CD8-positive, alpha-beta memory T cell (primary cell): ENCODE results near the gene PEF1. TPM values are rescaled to one million over a fixed set of nuclear protein-coding genes. Genes with fewer than 3 reads are reported as not detected.
A peak's percentile ranks its signal among the peaks of the same experiment; 100 is the strongest.

ENCODE experiments used
- CTCF ChIA-PET: fragments of 350-600 bp; sonication (Branson Sonifier 250); formaldehyde crosslinking; loops from one replicate; lab custom pipeline; 2021; ENCODE audit warnings: antibody characterized with exemption; lab: Charles Lee
- POLR2A ChIA-PET: fragments of 350-600 bp; sonication (Branson Sonifier 250); formaldehyde crosslinking; loops from one replicate; lab custom pipeline; 2021; ENCODE audit warnings: antibody characterized with exemption; lab: Charles Lee
- DNase-seq, 5 donors: peaks; one replicate each; pipeline versions ENCODE4 v3.0.0 to v3.0.0-alpha.2; 2020 to 2022; ENCODE audit warnings: mixed read lengths in 1 of 5
- H3K27ac ChIP-seq: one replicate; pipeline ENCODE4 v1.7.0; 2013; ENCODE audit warnings: low read depth, mild to moderate bottlenecking, low read length, moderate library complexity
- H3K27me3 ChIP-seq: 2 replicates; pipeline ENCODE4 v1.7.0; 2013; ENCODE audit warnings: low read length, mild to moderate bottlenecking; ENCODE audit not compliant: insufficient read depth, poor library complexity, severe bottlenecking
- H3K36me3 ChIP-seq: 2 replicates; pipeline ENCODE4 v1.7.0; 2013; ENCODE audit warnings: mild to moderate bottlenecking, low read length, moderate library complexity; ENCODE audit not compliant: insufficient read depth
- H3K4me1 ChIP-seq: 2 replicates; pipeline ENCODE4 v1.7.0; 2013; ENCODE audit warnings: mild to moderate bottlenecking, low read length, moderate library complexity; ENCODE audit not compliant: insufficient read depth
- H3K4me3 ChIP-seq: 2 replicates; pipeline ENCODE4 v1.7.0; 2013; ENCODE audit warnings: mild to moderate bottlenecking, low read length
- H3K9me3 ChIP-seq: 2 replicates; pipeline ENCODE4 v1.7.0; 2013; ENCODE audit warnings: mild to moderate bottlenecking, low read length
- H3K27ac Mint-ChIP-seq, 8 donors: one replicate each; pipeline ENCODE4 v1.8.0; 2020 to 2021; ENCODE audit warnings: mixed read lengths in 8 of 8, mild to moderate bottlenecking in 6 of 8, inconsistent platforms in 3 of 8, moderate library complexity in 3 of 8
- H3K27me3 Mint-ChIP-seq, 2 donors: one replicate each; pipeline ENCODE4 v1.8.0; 2020 to 2021; ENCODE audit warnings: mixed read lengths in 2 of 2, mild to moderate bottlenecking in 1 of 2, moderate library complexity in 1 of 2
- H3K36me3 Mint-ChIP-seq, 3 donors: one replicate each; pipeline ENCODE4 v1.8.0; 2020 to 2021; ENCODE audit warnings: mixed read lengths in 3 of 3, inconsistent platforms in 1 of 3, mild to moderate bottlenecking in 1 of 3
- H3K4me1 Mint-ChIP-seq, 3 donors: one replicate each; pipeline ENCODE4 v1.8.0; 2020 to 2021; ENCODE audit warnings: mixed read lengths in 3 of 3, inconsistent platforms in 1 of 3, mild to moderate bottlenecking in 1 of 3
- H3K4me3 Mint-ChIP-seq, 7 donors: one replicate each; pipeline ENCODE4 v1.8.0; 2020 to 2021; ENCODE audit warnings: mixed read lengths in 7 of 7, mild to moderate bottlenecking in 6 of 7, moderate library complexity in 4 of 7, inconsistent platforms in 2 of 7
- H3K9me3 Mint-ChIP-seq, 5 donors: one replicate each; pipeline ENCODE4 v1.8.0; 2020 to 2022; ENCODE audit warnings: mixed read lengths in 5 of 5, mild to moderate bottlenecking in 3 of 5, moderate library complexity in 2 of 5, inconsistent platforms in 1 of 5
- polyA plus RNA-seq: library from polyadenylated mRNA; unstranded; fragments of 300-500 nt; fragmentation: Illumina TruSeq; gene quantifications from one replicate; pipeline ENCODE4 v1.2.3, GENCODE V29; 2021
- total RNA-seq, 2 experiments: library from RNA; stranded (reverse); gene quantifications; one replicate each; pipeline ENCODE4 v1.2.3, GENCODE V29; 2021

Gene PEF1
- total and polyA plus RNA-seq, 3 experiments from 2014 or later, result 67.9 to 98.9 (median 69.9) TPM

DNA sequence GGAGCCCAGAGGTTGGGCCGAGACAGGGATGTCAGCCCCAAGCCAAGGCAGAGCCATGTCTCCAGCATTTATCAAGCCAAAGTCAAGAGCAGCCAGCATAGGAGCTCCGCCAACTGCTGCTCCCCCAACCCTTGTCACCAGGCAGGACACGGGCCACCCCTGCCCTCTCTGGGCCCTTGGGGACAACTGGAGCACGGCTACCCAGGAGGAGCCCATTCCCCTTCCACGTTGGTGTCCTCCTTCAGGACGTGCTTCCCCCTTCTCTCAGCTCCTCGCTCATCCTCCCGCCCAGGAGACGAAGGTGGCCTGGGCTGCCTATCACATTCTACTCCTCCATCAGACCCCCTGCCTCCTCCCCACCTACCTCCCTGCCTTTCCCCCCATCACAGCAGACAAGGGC is 19.9 kb upstream of the PEF1 start:
- no peaks in the 10 kb centered on the region for H3K36me3 Mint-ChIP-seq
- ChIA-PET CTCF (interaction anchor here (0.5 to 8.4 kb wide), 10 partner anchors 10 to 299 kb away, joined by 3 to 89 read pairs (median 3); no protein-coding TSS in a partner anchor), POLR2A (interaction anchor here (0.6 kb wide), 1 partner anchor 17 kb away, joined by 5 read pairs; no protein-coding TSS in a partner anchor)
- H3K27me3 Mint-ChIP-seq, result peaks cover 5 to 12% of the 10 kb centered on the region in 2 donors
- Histone ChIP-seq H3K4me1 (no peaks in the 10 kb centered on the region), H3K27me3 (no peaks in the 10 kb centered on the region), H3K36me3 (no peaks in the 10 kb centered on the region), H3K27ac (no peak overlapping the region), H3K9me3 (no peaks in the 10 kb centered on the region), H3K4me3 (no peak overlapping the region)
- H3K9me3 Mint-ChIP-seq, result no peaks in the 10 kb centered on the region
- peaks cover 0 to under 1% (median 0%) of the 10 kb centered on the region in 3 donors for H3K4me1 Mint-ChIP-seq
- no peak overlapping the region for H3K27ac Mint-ChIP-seq
- H3K4me3 Mint-ChIP-seq, result no peak overlapping the region
- no peak for DNase-seq

DNA sequence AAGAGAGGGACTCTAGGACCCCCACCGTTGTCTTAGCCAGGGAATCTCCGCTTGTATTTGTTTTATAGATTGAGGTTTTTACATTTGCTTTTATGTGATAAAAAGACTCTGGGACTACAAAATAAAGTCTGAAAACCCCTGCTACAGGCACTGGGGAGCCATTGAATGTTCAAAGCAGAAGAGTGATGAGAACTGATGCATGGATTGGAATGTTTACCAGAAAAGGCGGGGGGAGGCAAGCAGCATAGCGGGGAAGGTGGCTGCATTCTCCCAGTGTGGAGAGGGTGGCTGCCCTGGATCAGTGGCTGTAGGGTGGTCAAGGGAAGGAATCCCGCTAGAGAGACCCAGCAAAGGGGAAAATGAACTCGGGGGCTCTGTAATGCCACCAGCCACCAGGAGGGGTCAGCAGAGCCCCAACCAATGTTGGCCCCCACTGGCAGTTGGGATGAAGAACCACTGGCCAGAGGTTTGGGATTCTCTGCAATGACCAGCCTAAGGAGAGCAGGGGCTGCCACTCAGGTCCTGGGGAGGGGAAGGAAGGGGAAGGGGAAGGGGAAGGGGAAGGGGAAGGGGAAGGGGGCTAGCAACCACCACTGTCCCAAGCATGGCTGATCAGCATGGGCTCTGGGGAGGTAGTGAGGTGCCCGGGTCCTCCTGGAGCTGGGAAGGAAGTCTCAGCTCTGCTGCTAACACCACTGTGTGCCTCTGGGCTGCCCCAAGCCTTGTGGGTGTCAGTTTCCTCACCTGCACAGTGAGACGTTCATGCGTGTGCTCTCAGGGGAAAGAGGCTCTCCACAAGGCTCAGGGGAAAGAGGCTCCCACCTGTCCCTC is 19.2 kb upstream of the PEF1 start:
- CTCF ChIA-PET, result interaction anchor here (0.5 to 8.4 kb wide), 16 partner anchors 9 to 398 kb away, joined by 3 to 89 read pairs (median 3); partner anchors contain the start of gene COL16A1
- H3K36me3 ChIP-seq, result no peaks in the 10 kb centered on the region
- no peaks in the 10 kb centered on the region for H3K27me3 ChIP-seq
- Mint-ChIP-seq H3K4me3 (no peak overlapping the region), H3K4me1 (no peaks in the 10 kb centered on the region), H3K27ac (peak overlapping the region in 1 of 8 donors; percentile 3), H3K36me3 (no peaks in the 10 kb centered on the region), H3K27me3 (peaks cover 1 to 5% of the 10 kb centered on the region in 2 donors), H3K9me3 (no peaks in the 10 kb centered on the region)
- H3K4me3 ChIP-seq, result no peak overlapping the region
- POLR2A ChIA-PET, result interaction anchor here (0.6 kb wide), 1 partner anchor 16 kb away, joined by 5 read pairs; no protein-coding TSS in a partner anchor
- no peaks in the 10 kb centered on the region for H3K9me3 ChIP-seq
- no peaks in the 10 kb centered on the region for H3K4me1 ChIP-seq
- DNase-seq, result peak; percentile 43 to 64 (median 54)
- H3K27ac ChIP-seq, result no peak overlapping the region

DNA sequence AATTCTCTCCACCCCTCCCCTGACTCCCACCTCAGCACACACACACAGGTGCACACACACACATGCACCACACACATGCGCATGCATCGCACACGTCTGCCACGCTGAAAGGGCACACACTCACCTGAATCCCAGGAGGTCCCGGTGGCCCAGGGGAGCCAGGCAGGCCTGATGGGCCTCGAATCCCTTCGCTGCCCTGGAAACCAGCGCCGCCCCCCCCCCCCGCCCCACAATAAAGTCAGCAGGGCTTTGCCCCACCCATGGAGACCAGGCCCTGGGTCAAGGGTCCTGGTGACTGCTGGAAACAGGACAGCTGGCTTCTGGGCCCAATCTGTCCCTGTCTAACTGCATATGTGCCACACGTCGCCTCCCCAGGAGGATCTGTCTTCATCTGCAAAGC is 17.8 kb upstream of the PEF1 start:
- H3K4me1 ChIP-seq, result no peaks in the 10 kb centered on the region
- Mint-ChIP-seq H3K27me3 (peaks cover 0 to 6% of the 10 kb centered on the region in 2 donors), H3K4me1 (no peaks in the 10 kb centered on the region), H3K4me3 (no peak overlapping the region), H3K9me3 (no peaks in the 10 kb centered on the region), H3K27ac (no peak overlapping the region), H3K36me3 (no peaks in the 10 kb centered on the region)
- no peaks in the 10 kb centered on the region for H3K9me3 ChIP-seq
- CTCF ChIA-PET, result interaction anchor here (1.1 to 8.4 kb wide), 4 partner anchors 43 to 399 kb away, joined by 3 to 89 read pairs (median 4); no protein-coding TSS in a partner anchor
- no peak for DNase-seq
- H3K36me3 ChIP-seq, result no peaks in the 10 kb centered on the region
- H3K27me3 ChIP-seq, result no peaks in the 10 kb centered on the region
- no peak overlapping the region for H3K27ac ChIP-seq
- H3K4me3 ChIP-seq, result no peak overlapping the region
- POLR2A ChIA-PET, result no interaction called here

DNA sequence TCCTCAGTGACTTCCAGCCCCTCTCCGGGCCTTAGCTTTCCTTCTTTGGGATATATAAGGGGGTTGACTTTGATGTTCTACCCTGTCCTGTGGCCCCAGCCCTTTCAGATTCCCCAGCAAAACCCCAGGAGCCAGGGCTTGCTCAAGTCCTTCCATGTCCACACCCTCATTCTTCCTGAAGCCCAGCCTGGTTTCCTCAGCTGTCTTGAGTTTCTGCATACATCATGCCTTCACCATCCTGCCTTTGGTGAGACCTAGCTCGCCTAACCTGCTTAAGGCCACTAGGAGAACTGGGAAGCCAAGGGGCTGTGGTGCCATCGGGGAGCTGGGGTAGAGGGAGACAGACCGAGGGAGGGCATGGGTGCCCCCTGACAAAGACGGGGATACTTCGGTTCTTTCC is 17.2 kb upstream of the PEF1 start:
- Histone ChIP-seq H3K27ac (no peak overlapping the region), H3K9me3 (no peaks in the 10 kb centered on the region), H3K27me3 (no peaks in the 10 kb centered on the region), H3K4me3 (no peak overlapping the region), H3K4me1 (no peaks in the 10 kb centered on the region), H3K36me3 (no peaks in the 10 kb centered on the region)
- DNase-seq, result no peak
- Mint-ChIP-seq H3K4me3 (no peak overlapping the region), H3K27me3 (peaks cover 0 to 6% of the 10 kb centered on the region in 2 donors), H3K4me1 (no peaks in the 10 kb centered on the region), H3K27ac (no peak overlapping the region), H3K9me3 (no peaks in the 10 kb centered on the region), H3K36me3 (no peaks in the 10 kb centered on the region)
- POLR2A ChIA-PET, result no interaction called here
- CTCF ChIA-PET, result interaction anchor here (8.4 kb wide), 1 partner anchor 127 kb away, joined by 89 read pairs; no protein-coding TSS in a partner anchor

DNA sequence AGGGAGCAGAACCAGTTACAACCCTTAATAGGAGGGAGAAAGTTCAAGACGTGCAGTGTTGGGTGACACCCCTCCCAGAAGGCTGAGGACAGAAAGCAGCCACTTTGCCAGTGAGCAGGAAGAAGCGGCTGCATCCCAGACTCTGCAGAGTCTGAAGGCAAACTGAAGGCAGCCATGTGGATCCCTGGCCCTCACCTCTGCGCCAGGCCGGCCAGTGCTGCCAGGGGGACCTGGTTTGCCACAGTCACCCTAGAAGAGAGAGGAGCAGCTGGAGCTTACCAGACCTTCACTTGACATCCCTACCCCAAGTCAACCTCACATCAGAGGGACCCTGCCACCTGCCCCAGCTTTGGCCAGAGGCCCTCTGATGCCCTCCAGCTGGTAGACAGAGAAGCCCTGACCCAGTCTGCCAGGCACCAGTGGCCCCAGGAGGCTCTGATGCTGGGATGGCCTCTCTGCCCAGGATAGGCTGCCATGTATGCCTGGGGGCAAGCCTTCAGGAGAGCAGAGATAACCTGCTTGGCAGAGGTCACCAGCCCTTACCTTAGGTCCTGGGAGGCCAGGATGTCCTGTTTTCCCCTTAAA is 16.3 kb upstream of the PEF1 start:
- no peak for DNase-seq
- H3K4me3 Mint-ChIP-seq, result no peak overlapping the region
- no peaks in the 10 kb centered on the region for H3K36me3 ChIP-seq
- H3K36me3 Mint-ChIP-seq, result no peaks in the 10 kb centered on the region
- no peak overlapping the region for H3K4me3 ChIP-seq
- H3K27me3 Mint-ChIP-seq, result peaks cover 0 to 6% of the 10 kb centered on the region in 2 donors
- no peak overlapping the region for H3K27ac ChIP-seq
- CTCF ChIA-PET, result interaction anchor here (8.4 kb wide), 1 partner anchor 128 kb away, joined by 89 read pairs; no protein-coding TSS in a partner anchor
- POLR2A ChIA-PET, result no interaction called here
- no peaks in the 10 kb centered on the region for H3K9me3 Mint-ChIP-seq
- H3K4me1 Mint-ChIP-seq, result no peaks in the 10 kb centered on the region
- no peaks in the 10 kb centered on the region for H3K27me3 ChIP-seq
- no peaks in the 10 kb centered on the region for H3K4me1 ChIP-seq
- H3K27ac Mint-ChIP-seq, result no peak overlapping the region
- no peaks in the 10 kb centered on the region for H3K9me3 ChIP-seq

DNA sequence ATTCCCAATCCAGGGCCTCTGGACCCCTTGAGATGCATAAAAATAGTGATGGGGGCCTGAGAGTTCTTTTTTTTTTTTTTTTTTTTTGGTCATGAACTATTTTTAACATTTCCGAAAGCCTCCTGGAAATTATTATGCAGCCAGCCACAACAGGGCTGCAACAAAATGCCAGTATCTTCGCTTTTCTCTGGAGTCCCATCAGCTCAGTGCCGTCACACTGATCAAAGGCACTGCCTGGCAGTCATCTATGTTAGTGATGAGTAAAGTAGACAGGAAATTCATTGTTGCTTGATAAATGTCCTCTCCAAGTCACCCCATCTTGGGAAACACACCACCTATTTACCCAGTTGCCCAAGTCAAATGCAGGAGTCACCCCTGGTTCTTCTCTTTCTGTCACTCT is 15.2 kb upstream of the PEF1 start:
- H3K9me3 Mint-ChIP-seq, result no peaks in the 10 kb centered on the region
- CTCF ChIA-PET, result interaction anchor here (8.4 kb wide), 1 partner anchor 129 kb away, joined by 89 read pairs; no protein-coding TSS in a partner anchor

DNA sequence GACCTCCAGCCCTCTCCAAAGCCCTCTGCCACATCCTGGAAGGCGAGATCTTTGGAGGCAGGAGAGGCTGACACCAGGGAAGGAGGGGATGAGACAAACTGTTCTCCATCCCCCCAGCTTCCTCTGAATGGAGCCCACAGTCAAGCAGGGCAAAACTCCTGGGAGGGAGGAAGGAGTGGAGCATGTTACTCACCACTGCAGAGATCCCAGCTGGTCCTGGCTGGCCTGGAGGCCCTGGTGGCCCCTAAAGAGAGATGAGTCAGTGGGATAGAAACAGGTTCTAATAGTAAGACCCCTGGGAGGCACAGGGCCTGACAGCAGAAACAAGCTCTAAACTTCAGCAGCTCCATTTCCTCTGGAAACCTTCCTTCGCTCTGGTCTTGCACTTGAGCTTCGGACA is 14.0 kb upstream of the PEF1 start:
- Mint-ChIP-seq H3K36me3 (no peaks in the 10 kb centered on the region), H3K9me3 (no peaks in the 10 kb centered on the region), H3K27me3 (peaks cover 0 to 10% of the 10 kb centered on the region in 2 donors), H3K4me3 (no peak overlapping the region), H3K4me1 (no peaks in the 10 kb centered on the region), H3K27ac (no peak overlapping the region)
- H3K9me3 ChIP-seq, result no peaks in the 10 kb centered on the region
- POLR2A ChIA-PET, result no interaction called here
- DNase-seq, result no peak
- no peaks in the 10 kb centered on the region for H3K4me1 ChIP-seq
- no peak overlapping the region for H3K27ac ChIP-seq
- CTCF ChIA-PET, result interaction anchor here (8.4 kb wide), 1 partner anchor 130 kb away, joined by 89 read pairs; no protein-coding TSS in a partner anchor
- H3K4me3 ChIP-seq, result no peak overlapping the region
- no peaks in the 10 kb centered on the region for H3K27me3 ChIP-seq
- no peaks in the 10 kb centered on the region for H3K36me3 ChIP-seq

More for the DNA sequence above, 15.2 kb upstream of the PEF1 start:
- POLR2A ChIA-PET, result no interaction called here
- Histone ChIP-seq H3K27ac (no peak overlapping the region), H3K27me3 (no peaks in the 10 kb centered on the region), H3K36me3 (no peaks in the 10 kb centered on the region), H3K4me1 (no peaks in the 10 kb centered on the region), H3K4me3 (no peak overlapping the region), H3K9me3 (no peaks in the 10 kb centered on the region)
- Mint-ChIP-seq H3K27me3 (peaks cover 0 to 10% of the 10 kb centered on the region in 2 donors), H3K36me3 (no peaks in the 10 kb centered on the region), H3K4me3 (no peak overlapping the region), H3K4me1 (no peaks in the 10 kb centered on the region), H3K27ac (peak overlapping the region in 2 of 8 donors; percentile 52 to 82)
- DNase-seq, result no peak
